GM12874 (cell line): ENCODE results near the gene CFAP61.

Experiments used
- TF ChIP-seq, protein P1 (sequence below): IDR thresholded peaks from 2 replicates; pipeline ENCODE4 v1.5.1; 2011; ENCODE audit warnings: low read depth, mild to moderate bottlenecking, control low read depth, low read length, moderate library complexity; ENCODE audit not compliant: insufficient read depth

Gene CFAP61

DNA sequence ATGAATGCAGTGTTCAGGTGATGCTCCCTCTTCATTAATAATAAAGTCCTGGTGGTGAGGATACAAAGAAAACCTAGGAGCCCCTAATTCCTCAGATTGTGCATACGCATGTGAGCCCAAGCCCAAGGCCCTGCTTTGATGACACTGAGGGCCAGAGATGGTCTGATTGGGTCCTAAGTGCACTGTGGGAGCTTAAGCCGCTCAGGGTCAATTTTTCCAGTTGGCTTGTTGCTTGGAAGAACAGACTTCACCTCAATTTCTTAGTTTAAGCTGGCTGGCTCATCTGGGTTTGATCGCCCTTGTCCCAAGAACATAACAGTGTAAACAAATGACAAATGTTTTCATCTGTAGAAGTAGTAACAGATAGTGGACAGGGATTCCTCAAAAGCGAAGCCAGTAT lies 357.0 kb downstream of the CFAP61 start:
- TF ChIP-seq, protein P1, sequence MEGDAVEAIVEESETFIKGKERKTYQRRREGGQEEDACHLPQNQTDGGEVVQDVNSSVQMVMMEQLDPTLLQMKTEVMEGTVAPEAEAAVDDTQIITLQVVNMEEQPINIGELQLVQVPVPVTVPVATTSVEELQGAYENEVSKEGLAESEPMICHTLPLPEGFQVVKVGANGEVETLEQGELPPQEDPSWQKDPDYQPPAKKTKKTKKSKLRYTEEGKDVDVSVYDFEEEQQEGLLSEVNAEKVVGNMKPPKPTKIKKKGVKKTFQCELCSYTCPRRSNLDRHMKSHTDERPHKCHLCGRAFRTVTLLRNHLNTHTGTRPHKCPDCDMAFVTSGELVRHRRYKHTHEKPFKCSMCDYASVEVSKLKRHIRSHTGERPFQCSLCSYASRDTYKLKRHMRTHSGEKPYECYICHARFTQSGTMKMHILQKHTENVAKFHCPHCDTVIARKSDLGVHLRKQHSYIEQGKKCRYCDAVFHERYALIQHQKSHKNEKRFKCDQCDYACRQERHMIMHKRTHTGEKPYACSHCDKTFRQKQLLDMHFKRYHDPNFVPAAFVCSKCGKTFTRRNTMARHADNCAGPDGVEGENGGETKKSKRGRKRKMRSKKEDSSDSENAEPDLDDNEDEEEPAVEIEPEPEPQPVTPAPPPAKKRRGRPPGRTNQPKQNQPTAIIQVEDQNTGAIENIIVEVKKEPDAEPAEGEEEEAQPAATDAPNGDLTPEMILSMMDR = no peak
